H9 (cell line): ENCODE measurements around the gene C1orf141. TPM values are rescaled to one million over a fixed set of nuclear protein-coding genes. Genes with fewer than 3 reads are reported as not detected.

ENCODE experiments used
- DNase-seq: peaks from one replicate; pipeline ENCODE4 v3.0.0-alpha.2; 2017
- H2AFZ ChIP-seq: one replicate; pipeline ENCODE4 v1.6.1; 2013; ENCODE audit warnings: mild to moderate bottlenecking, low read length, control low read depth, moderate library complexity
- H2AK5ac ChIP-seq: 2 replicates; pipeline ENCODE4 v1.6.1; 2013; ENCODE audit warnings: low read length, control low read depth, mixed read lengths; ENCODE audit not compliant: insufficient read length
- H2BK120ac ChIP-seq: one replicate; pipeline ENCODE4 v1.6.1; 2013; ENCODE audit warnings: low read depth, mild to moderate bottlenecking, low read length, control low read depth, inconsistent platforms; ENCODE audit not compliant: poor library complexity, severe bottlenecking
- H2BK12ac ChIP-seq: 2 replicates; pipeline ENCODE4 v1.6.1; 2013; ENCODE audit warnings: low read length, control low read depth, mixed read lengths, low read depth; ENCODE audit not compliant: insufficient read length
- H2BK15ac ChIP-seq: 2 replicates; pipeline ENCODE4 v1.6.1; 2013; ENCODE audit warnings: low read depth, low read length, control low read depth
- H2BK20ac ChIP-seq: one replicate; pipeline ENCODE4 v1.6.1; 2013; ENCODE audit warnings: low read depth, mild to moderate bottlenecking, low read length, control low read depth, inconsistent platforms; ENCODE audit not compliant: poor library complexity, severe bottlenecking
- H2BK5ac ChIP-seq: 2 replicates; pipeline ENCODE4 v1.6.1; 2013; ENCODE audit warnings: low read length, control low read depth, mixed read lengths; ENCODE audit not compliant: insufficient read length
- H3K14ac ChIP-seq: 2 replicates; pipeline ENCODE4 v1.6.1; 2013; ENCODE audit warnings: low read length, control low read depth; ENCODE audit not compliant: insufficient read depth
- H3K18ac ChIP-seq: 2 replicates; pipeline ENCODE4 v1.6.1; 2013; ENCODE audit warnings: low read depth, mild to moderate bottlenecking, mixed read lengths, low read length, control low read depth; ENCODE audit not compliant: insufficient read length
- H3K23ac ChIP-seq: 2 replicates; pipeline ENCODE4 v1.6.1; 2013; ENCODE audit warnings: low read length, control low read depth, mixed read lengths, low read depth; ENCODE audit not compliant: insufficient read length
- H3K23me2 ChIP-seq: 2 replicates; pipeline ENCODE4 v1.6.1; 2013; ENCODE audit warnings: low read depth, mild to moderate bottlenecking, mixed read lengths, low read length, control low read depth; ENCODE audit not compliant: insufficient read length, poor library complexity, severe bottlenecking
- H3K27ac ChIP-seq: 2 replicates; pipeline ENCODE4 v1.5.1; 2013; ENCODE audit warnings: low read length, control low read depth, mixed read lengths, low read depth; ENCODE audit not compliant: insufficient read length
- H3K27me3 ChIP-seq: 2 replicates; pipeline ENCODE4 v1.6.1; 2013; ENCODE audit warnings: low read length, control low read depth, inconsistent platforms; ENCODE audit not compliant: insufficient read depth
- H3K4ac ChIP-seq: 2 replicates; pipeline ENCODE4 v1.6.1; 2013; ENCODE audit warnings: low read depth, mild to moderate bottlenecking, control low read depth, inconsistent platforms, low read length, moderate library complexity
- H3K4me1 ChIP-seq: 2 replicates; pipeline ENCODE4 v1.6.1; 2013; ENCODE audit warnings: low read length, control low read depth, inconsistent platforms; ENCODE audit not compliant: insufficient read depth
- H3K4me2 ChIP-seq: 2 replicates; pipeline ENCODE4 v1.6.1; 2013; ENCODE audit warnings: low read length, control low read depth, mixed read lengths; ENCODE audit not compliant: insufficient read length, insufficient read depth
- H3K56ac ChIP-seq: 2 replicates; pipeline ENCODE4 v1.6.1; 2013; ENCODE audit warnings: low read depth, mild to moderate bottlenecking, mixed read lengths, low read length, control low read depth; ENCODE audit not compliant: insufficient read length
- H3K79me1 ChIP-seq: 2 replicates; pipeline ENCODE4 v1.6.1; 2013; ENCODE audit warnings: low read depth, mild to moderate bottlenecking, moderate library complexity, low read length, control low read depth, inconsistent platforms; ENCODE audit not compliant: insufficient read depth, poor library complexity, severe bottlenecking
- H3K79me2 ChIP-seq: 2 replicates; pipeline ENCODE4 v1.6.1; 2013; ENCODE audit warnings: low read length, control low read depth, inconsistent platforms; ENCODE audit not compliant: insufficient read depth
- H3K9ac ChIP-seq: 2 replicates; pipeline ENCODE4 v1.6.1; 2013; ENCODE audit warnings: low read length, control low read depth, mixed read lengths; ENCODE audit not compliant: insufficient read length; ENCODE audit errors: extremely low read depth
- H3K9me3 ChIP-seq: one replicate; pipeline ENCODE4 v1.6.1; 2013; ENCODE audit warnings: low read depth, low read length, inconsistent platforms; ENCODE audit not compliant: control insufficient read depth
- H3T11ph ChIP-seq: one replicate; pipeline ENCODE4 v1.6.1; 2013; ENCODE audit warnings: mild to moderate bottlenecking, low read length, control low read depth, inconsistent platforms
- H4K20me1 ChIP-seq: one replicate; pipeline ENCODE4 v1.6.1; 2013; ENCODE audit not compliant: control insufficient read depth, insufficient read length, insufficient read depth
- H4K5ac ChIP-seq: 2 replicates; pipeline ENCODE4 v1.6.1; 2013; ENCODE audit warnings: low read depth, mild to moderate bottlenecking, mixed read lengths, low read length, control low read depth; ENCODE audit not compliant: insufficient read length
- H4K8ac ChIP-seq: replicated peaks from 2 replicates; pipeline ENCODE4 v1.6.1; 2013; ENCODE audit warnings: low read length, control low read depth, mixed read lengths, low read depth; ENCODE audit not compliant: insufficient read length
- H4K91ac ChIP-seq: 2 replicates; pipeline ENCODE4 v1.6.1; 2013; ENCODE audit warnings: low read depth, mild to moderate bottlenecking, moderate library complexity, mixed read lengths, low read length, control low read depth; ENCODE audit not compliant: insufficient read length
- H3K27ac Mint-ChIP-seq, 3 experiments: 2 replicates in 2 of 3; 3 replicates in 1 of 3; pipeline ENCODE4 v1.8.0; 2020 to 2021; ENCODE audit warnings: mixed read lengths in 3 of 3, mild to moderate bottlenecking in 1 of 3, moderate library complexity in 1 of 3
- H3K27me3 Mint-ChIP-seq: 2 replicates; pipeline ENCODE4 v1.8.0; 2021; ENCODE audit warnings: low read depth, mild to moderate bottlenecking, moderate library complexity, mixed read lengths
- H3K36me3 Mint-ChIP-seq, 3 experiments: 2 replicates in 2 of 3; 3 replicates in 1 of 3; pipeline ENCODE4 v1.8.0; 2020 to 2021; ENCODE audit warnings: low read depth in 3 of 3, mixed read lengths in 3 of 3; ENCODE audit not compliant: insufficient read depth in 1 of 3
- H3K4me1 Mint-ChIP-seq, 2 experiments: 2 replicates each; pipeline ENCODE4 v1.8.0; 2020; ENCODE audit warnings: mixed read lengths in 2 of 2
- H3K4me3 Mint-ChIP-seq, 2 experiments: 2 replicates in 1 of 2; 3 replicates in 1 of 2; pipeline ENCODE4 v1.8.0; 2020 to 2021; ENCODE audit warnings: mild to moderate bottlenecking in 2 of 2, mixed read lengths in 2 of 2, moderate library complexity in 1 of 2
- H3K9me3 Mint-ChIP-seq, 2 experiments: 2 replicates in 1 of 2; 3 replicates in 1 of 2; pipeline ENCODE4 v1.8.0; 2020; ENCODE audit warnings: mild to moderate bottlenecking in 2 of 2, mixed read lengths in 2 of 2, moderate library complexity in 1 of 2
- WGBS: extraction: QIAGEN DNeasy Blood & Tissue Kit; methylation state at CpG from one replicate; pipeline ENCODE4 v1.1.7; 2013; ENCODE audit warnings: missing lambda C conversion rate, low lambda C conversion rate, mixed read lengths; ENCODE audit not compliant: insufficient read length; ENCODE audit errors: extremely low coverage; 5-methylcytosine and 5-hydroxymethylcytosine counted together
- total RNA-seq: library from RNA; stranded (reverse); gene quantifications from 2 replicates; pipeline ENCODE4 v1.2.1, GENCODE V29; 2021
- TF ChIP-seq, protein P1 (sequence below): fragments of 200-600 bp; sonication (generic); conservative IDR thresholded peaks from 3 replicates; pipeline ENCODE4 v1.8.0; 2021; ENCODE audit warnings: antibody characterized with exemption, mild to moderate bottlenecking

C1orf141 gene
- total RNA-seq, 1 experiment from 2014 or later, result not detected

DNA sequence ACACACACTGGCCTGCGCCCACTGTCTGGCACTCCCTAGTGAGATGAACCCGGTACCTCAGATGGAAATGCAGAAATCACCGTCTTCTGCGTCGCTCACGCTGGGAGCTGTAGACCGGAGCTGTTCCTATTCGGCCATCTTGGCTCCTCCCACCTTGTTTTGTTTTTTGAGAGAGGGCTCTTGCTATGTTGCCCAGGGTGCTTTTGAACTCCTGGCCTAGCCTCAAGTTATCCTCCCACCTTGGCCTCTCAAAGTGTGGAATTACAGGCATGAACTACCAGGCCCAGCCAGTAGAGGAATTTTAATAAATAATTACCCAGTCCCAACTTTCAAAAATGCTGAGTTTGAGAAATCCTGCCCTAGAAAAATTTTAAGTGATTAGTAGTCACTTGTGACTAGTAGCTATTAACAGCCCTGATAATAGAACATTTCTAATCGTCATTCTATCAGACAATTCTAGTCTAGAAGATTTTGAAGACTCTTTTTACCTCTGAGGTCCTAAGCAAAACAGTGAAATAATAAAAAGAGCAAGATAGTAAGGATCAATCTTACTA, 49.9 kb downstream of the C1orf141 start:
- Histone ChIP-seq H2AFZ (no peak overlapping the region), H2BK15ac (no peak overlapping the region), H4K8ac (no peak overlapping the region), H3K9ac (no peak overlapping the region), H3K79me2 (no peaks in the 10 kb centered on the region), H3K4me1 (no peaks in the 10 kb centered on the region), H3K18ac (no peak overlapping the region), H2BK120ac (no peak overlapping the region), H3K4me2 (no peak overlapping the region), H3K79me1 (no peaks in the 10 kb centered on the region), H3T11ph (no peak overlapping the region), H2BK20ac (no peak overlapping the region), H4K5ac (no peak overlapping the region), H3K23me2 (no peaks in the 10 kb centered on the region), H3K9me3 (no peaks in the 10 kb centered on the region), H3K56ac (no peak overlapping the region), H2BK12ac (no peak overlapping the region), H2BK5ac (no peak overlapping the region), H3K27ac (no peak overlapping the region), H4K91ac (no peak overlapping the region), H3K23ac (no peak overlapping the region), H3K14ac (no peak overlapping the region), H2AK5ac (no peak overlapping the region), H3K4ac (no peak overlapping the region), H3K27me3 (no peaks in the 10 kb centered on the region), H4K20me1 (no peaks in the 10 kb centered on the region)
- no CpG with 5 or more reads among the region's 9 CpGs for WGBS
- Mint-ChIP-seq H3K4me1 (peaks cover 0 to 4% of the 10 kb centered on the region in 2 experiments; a peak in 2 of 4 replicates), H3K27me3 (no peaks in the 10 kb centered on the region; the same call in 1 of the 2 replicates), H3K4me3 (peak overlapping the region in 1 of 2 experiments; percentile 50; a peak in 1 of 5 replicates), H3K36me3 (peaks cover 0 to 4% (median 0%) of the 10 kb centered on the region in 3 experiments; a peak in 1 of 7 replicates), H3K9me3 (peaks cover 3 to 4% of the 10 kb centered on the region in 2 experiments; a peak in 3 of 5 replicates), H3K27ac (0 out of 7 replicates have a peak overlapping the region, but pooled peaks of 1 of the 3 experiments have one; percentile 44)
- TF ChIP-seq, protein P1, sequence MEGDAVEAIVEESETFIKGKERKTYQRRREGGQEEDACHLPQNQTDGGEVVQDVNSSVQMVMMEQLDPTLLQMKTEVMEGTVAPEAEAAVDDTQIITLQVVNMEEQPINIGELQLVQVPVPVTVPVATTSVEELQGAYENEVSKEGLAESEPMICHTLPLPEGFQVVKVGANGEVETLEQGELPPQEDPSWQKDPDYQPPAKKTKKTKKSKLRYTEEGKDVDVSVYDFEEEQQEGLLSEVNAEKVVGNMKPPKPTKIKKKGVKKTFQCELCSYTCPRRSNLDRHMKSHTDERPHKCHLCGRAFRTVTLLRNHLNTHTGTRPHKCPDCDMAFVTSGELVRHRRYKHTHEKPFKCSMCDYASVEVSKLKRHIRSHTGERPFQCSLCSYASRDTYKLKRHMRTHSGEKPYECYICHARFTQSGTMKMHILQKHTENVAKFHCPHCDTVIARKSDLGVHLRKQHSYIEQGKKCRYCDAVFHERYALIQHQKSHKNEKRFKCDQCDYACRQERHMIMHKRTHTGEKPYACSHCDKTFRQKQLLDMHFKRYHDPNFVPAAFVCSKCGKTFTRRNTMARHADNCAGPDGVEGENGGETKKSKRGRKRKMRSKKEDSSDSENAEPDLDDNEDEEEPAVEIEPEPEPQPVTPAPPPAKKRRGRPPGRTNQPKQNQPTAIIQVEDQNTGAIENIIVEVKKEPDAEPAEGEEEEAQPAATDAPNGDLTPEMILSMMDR, result no peak
- DNase-seq, result no peak
